ENCODE data around the gene PRR5.

PRR5 gene

DNA sequence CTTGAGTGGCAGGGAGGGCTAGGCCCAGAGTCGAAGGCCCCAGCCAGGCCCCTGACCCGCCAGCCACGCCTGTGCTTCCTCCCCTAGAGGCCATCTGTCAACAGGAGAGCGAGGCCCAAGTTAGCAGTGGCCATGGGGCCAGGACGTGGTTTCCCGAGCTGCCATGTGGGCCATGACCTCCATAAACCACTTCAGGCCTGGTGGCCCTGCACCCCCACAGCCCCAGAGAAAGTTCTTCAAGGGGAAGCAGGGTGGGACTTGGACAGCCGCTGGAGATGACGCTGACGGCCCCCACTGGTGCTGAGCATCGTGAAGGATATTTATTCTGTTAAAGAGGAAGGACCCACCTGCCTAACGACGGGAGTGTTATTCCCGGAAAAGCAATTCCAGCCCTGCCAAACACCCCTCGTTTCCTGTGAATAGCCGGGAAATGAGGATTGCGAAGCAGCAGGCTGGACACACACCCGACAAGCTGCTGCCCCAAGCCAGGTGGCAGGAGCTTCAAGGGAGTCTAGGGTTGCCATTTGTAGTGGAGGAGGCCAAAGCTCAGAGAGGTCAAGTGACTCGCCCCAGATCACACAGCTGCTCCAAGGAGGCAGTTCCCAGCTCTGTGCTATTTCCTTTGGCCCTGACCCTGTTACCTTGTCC lies 12.8 kb downstream of the PRR5 start:
- no peak for DNase-seq (ENCODE audit: low read depth in 2 of 2)

GRCh38 chr22:44718418-44718817 lies 16.4 kb downstream of the PRR5 start:
- DNase-seq (ENCODE audit: low read depth in 2 of 2): no peak

DNA sequence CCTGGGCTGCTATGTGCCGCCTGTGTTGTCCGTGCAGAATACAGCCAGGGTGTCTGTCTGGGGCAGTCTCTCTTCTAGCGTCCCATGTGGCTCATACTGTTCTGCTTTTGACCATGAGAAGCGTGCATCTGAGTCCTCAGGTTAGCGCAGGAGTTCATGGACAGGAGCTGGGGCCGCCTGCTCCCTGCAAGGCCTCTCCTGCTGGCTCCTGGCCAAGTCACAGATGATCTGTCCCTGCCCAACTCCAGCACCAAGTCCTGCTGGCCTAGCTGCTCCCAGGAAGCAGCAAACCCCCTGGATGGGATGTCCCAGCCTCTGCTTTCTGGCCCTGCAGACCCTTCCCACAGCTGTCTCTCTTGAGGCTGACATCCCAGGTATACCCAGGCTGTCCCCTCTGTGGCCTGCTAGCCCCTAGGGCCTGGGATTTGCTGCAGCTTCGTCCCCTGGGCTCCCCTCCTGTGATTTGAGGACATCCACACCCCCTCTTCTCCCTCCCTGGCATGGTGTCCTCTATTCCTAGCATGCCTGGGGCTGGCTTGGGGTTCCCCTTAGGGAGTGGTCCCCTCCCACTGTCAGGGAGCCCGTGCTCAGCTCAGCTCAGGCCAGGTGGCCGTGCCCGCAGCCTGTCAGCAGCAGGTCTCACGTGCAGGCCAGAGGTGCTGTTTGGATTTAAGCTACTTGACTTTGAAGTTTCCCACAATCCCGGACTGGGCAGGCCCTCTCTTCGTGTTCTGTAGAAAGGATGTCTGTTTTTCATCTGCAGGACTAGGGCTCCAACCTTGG lies 17.8 kb downstream of the PRR5 start:
- DNase-seq (ENCODE audit: low read depth in 2 of 2): no peak

- DNase-seq (ENCODE audit: low read depth in 2 of 2): no peak
These were observed 19.2 kb downstream of the PRR5 start for GRCh38 chr22:44721213-44721612.

GRCh38 chr22:44722611-44723010 lies 20.6 kb downstream of the PRR5 start:
- no peak for DNase-seq (ENCODE audit: low read depth in 2 of 2)

DNA sequence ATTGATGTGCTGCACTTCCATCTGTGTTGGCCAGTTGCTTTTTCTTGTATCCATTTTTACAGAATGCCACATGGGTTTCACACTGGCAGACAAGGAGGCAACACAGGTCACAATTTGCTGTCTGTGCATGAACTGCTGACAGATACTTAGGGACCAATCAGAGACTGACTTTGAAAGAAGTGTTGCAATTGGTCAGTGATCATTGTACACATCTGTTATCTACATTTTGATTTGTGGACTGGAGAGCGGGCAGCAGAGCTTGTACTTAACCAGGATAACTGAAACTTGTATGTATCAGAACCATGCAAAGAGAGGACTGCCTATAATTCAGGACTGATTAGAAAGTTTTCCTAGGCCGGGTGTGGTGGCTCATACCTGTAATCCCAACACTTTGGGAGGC lies 21.8 kb downstream of the PRR5 start:
- DNase-seq (ENCODE audit: low read depth in 2 of 2): no peak

DNA sequence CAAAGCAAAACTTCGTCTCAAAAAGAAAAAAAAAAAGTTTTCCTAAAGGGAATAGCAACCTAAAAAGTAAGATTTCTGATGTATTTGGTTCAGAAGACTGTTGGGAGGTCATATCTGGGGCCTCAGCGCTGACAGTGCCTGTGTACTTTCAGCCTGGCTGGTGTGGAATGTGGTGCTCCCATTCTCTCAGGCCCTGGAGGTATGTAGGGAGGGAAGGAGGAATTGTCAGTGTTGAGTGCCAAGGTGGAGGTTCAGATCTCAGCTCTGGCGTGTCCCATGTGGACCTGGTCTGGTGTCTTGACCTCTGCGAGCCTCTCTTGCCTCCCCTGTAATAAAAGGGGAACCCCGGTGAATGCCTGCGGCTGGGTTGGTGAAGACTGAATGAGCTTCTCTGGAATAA lies 22.4 kb downstream of the PRR5 start:
- no peak for DNase-seq (ENCODE audit: low read depth in 2 of 2)

- DNase-seq (ENCODE audit: low read depth in 2 of 2): no peak
These were observed 22.9 kb downstream of the PRR5 start for GRCh38 chr22:44724859-44725258.

DNA sequence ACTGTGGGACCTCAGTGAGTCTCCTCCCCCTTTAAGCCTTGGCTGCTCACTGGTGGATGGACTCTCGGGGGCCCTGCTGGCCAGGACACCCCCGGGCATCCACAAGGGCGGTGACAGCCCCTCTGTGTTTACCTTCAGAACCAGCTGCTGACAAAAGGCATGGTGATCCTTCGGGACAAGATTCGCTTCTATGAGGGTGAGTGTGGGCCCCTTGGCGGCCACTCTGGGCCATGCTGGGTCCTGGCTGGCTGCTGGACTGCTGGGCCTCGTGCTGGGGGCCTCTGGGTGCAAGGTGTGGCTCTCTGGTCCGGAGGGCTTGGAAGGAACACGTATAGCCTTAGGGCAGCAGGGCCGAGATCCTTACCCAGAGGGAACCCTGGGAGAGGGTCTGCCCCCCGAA lies 24.4 kb downstream of the PRR5 start:
- DNase-seq (ENCODE audit: low read depth in 2 of 2): no peak

DNA sequence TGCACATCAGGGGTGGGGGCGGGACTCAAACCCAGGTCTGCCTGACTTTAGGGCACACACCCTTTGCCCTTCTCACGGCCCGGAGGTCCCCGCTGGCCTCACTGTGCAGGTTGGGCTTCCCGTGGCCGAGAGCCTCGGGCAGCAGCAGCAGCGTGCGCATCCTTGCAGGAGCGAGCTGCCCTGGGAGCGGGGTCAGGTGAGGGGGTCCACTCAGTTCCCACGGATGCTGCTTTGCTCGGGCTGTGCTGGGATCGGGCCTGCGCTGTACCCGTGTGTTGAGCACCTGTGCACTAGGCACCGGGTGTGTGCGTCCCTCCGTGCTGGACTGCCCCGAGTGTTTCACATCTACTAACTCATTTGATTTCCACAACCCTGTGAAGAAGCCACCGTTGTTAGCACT lies 25.1 kb downstream of the PRR5 start:
- DNase-seq (ENCODE audit: low read depth in 2 of 2): no peak

- no peak for DNase-seq (ENCODE audit: low read depth in 2 of 2)
These were observed 25.7 kb downstream of the PRR5 start for GRCh38 chr22:44727709-44728108.

GRCh38 chr22:44728761-44729324 lies 26.8 kb downstream of the PRR5 start:
- no peak for DNase-seq (ENCODE audit: low read depth in 2 of 2)

DNA sequence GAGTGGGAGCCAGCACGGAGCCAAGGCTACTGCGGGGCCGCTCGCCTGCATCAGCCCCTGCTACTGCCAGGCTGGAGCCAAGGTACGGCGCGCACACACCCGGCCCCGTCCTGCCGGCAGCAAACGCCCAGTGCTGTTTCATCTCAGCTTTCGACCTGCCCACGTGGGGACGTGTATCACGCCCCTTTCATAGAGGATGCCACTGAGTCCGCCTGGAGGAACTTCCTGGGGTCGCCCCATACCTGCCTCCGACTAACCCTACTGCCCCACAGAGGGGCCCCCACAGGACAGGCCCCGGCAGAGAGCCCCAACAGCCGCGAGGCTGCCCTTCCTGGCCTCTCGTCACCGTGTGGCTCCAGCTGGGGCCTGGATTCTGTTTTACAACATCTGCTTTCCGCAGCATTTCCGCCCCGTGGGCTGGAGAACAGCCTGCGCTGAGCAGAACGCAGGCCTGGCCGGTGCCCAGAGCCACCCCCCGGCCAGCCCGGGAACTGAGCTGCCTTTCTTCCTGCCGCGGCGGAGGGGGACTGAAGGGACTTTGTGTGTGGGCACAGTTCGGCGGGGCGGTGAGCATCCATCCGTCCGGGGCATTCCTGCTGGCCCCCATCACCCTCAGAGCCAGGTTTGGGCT lies 27.5 kb downstream of the PRR5 start:
- no peak for DNase-seq (ENCODE audit: low read depth in 2 of 2)

DNA sequence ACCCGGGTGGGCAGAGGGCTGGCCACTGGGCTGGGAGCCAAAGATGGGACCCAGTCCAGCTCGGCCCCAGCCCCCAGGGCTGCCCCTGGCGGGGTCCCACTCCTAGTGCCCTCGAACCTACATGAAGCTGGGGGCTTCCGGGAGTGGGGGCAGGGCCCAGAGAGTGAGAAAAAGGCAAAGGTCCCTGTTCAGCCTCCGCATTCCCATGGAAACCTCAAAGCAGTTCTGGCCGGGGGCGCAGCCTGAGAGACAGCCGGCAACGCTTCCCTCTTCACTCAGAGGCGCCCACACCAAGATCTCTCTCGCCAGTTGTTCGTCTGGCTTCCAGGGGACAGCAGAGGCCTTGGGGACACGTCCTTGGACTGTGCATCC lies 28.0 kb downstream of the PRR5 start:
- DNase-seq (ENCODE audit: low read depth in 2 of 2): no peak

GRCh38 chr22:44730490-44731356 lies 28.7 kb downstream of the PRR5 start:
- DNase-seq (ENCODE audit: low read depth in 2 of 2): no peak

DNA sequence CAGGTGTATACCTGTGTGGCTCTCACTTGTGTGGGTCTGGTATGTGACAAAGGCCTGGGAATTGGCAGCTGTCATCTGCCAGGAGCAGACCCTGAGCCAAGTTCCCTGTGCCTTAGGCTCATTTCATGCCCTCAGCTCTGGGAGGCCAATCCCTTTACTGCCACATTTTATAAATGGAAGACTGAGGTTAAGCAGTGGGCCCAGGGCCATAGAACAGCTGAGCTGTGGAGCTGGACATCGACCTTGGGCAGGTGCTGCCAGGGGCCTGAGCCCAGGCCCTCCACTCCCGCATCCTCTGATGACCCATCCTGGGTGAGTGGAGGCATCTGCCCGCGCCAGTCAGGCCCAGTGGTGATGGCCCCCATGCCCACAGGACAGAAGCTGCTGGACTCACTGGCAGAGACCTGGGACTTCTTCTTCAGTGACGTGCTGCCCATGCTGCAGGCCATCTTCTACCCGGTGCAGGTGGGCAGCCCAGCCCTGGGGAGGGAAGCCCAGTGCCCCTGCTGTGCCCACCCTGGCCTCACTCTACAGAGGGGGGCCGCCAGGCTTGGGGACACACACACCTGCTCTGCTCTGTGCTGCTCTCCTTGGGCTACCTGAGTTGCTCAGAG lies 29.5 kb downstream of the PRR5 start:
- DNase-seq (ENCODE audit: low read depth in 2 of 2): no peak

- DNase-seq (ENCODE audit: low read depth in 2 of 2): no peak
These were observed 30.1 kb downstream of the PRR5 start for GRCh38 chr22:44732017-44732561.

DNA sequence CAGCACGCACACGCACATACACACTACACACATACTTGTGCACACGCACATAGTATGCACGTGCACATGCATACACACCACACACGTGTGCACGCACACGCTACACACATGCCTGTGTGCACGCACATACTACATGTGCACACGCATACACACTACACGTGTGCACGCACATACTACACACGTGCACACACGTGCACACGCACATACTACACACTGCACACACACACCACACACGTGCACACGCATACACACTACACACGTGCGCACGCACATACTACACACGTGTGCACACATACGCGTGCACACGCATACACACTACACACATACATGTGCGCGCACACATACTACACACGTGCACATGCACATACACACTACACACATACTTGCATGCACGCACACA lies 30.7 kb downstream of the PRR5 start:
- DNase-seq (ENCODE audit: low read depth in 2 of 2): no peak

DNA sequence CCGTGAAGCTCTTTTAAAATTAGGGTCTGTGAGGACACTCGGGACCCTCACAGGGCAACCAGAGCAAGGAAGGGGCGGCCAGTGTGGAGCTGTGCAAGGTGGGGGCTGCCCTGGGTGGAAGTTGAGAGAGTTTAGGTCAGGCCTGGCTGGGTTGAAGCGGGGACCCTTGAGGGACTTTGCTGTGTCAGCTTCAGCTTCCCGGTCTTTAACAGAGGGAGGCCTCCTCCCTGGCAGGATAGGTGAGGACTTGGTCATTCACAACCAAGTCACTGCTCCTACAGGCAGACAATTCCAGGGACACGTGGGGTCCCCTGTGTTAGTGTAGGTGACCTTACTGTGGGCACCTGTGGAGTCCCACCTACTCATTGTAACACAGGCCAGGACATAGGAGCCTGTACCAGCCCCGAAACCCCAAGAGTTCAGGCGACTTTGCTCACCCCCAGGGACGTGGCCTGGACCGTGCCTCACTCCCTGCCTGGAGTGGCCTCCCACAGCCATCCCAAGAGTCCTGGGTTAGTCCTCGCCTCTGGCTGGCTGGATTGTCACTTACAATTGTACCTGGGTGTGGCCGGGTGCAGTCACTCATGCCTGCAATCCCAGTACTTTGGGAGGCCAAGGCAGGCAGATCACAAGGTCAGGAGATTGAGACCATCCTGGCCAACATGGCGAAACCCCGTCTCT lies 31.6 kb downstream of the PRR5 start:
- DNase-seq (ENCODE audit: low read depth in 2 of 2): no peak

- no peak for DNase-seq (ENCODE audit: low read depth in 2 of 2)
These were observed 32.3 kb downstream of the PRR5 start for GRCh38 chr22:44734278-44734677.
